ENCODE measurements around the gene LIM2. TPM values are rescaled to one million over a fixed set of nuclear protein-coding genes. Genes with fewer than 3 reads are reported as not detected.
A peak's percentile ranks its signal among the peaks of the same experiment; 100 is the strongest.

Gene LIM2
- total and polyA plus RNA-seq, 9 of the 15 experiments (the other 6 are each of a cell fraction or from before 2014, with no cell fraction given): 0.07 to 0.45 (median 0.18) TPM; not detected in 4

- TF ChIP-seq NFIC (IDR thresholded peaks at IDR 0.05) (peak; percentile 51), NFE2L1 (tag; IDR thresholded peaks at IDR 0.05; ENCODE audit: borderline replicate concordance, low read depth) (no peak), CREB1 (IDR thresholded peaks at IDR 0.05) (peak; percentile 47), CREB1 (CRISPR knock-in tag; IDR thresholded peaks at IDR 0.05) (peak; percentile 88), EP300 (IDR thresholded peaks at IDR 0.05; ENCODE audit: low read length) (no peak), MEF2A (IDR thresholded peaks at IDR 0.05; ENCODE audit: control insufficient read depth, low read depth, low read length) (no peak), ARID2 (IDR thresholded peaks at IDR 0.05) (no peak), POLR2G (IDR thresholded peaks at IDR 0.05; ENCODE audit: low read depth, low read length) (peak; percentile 94), NUFIP1 (IDR thresholded peaks at IDR 0.05; ENCODE audit: partially characterized antibody) (no peak), BRD9 (IDR thresholded peaks at IDR 0.05; ENCODE audit: low read depth, partially characterized antibody) (no peak), PATZ1 (CRISPR knock-in tag; IDR thresholded peaks at IDR 0.05; ENCODE audit: borderline replicate concordance) (no peak), YBX1 (IDR thresholded peaks at IDR 0.05) (no peak), STAT5B (CRISPR knock-in tag; IDR thresholded peaks at IDR 0.05) (no peak), TAF1 (IDR thresholded peaks at IDR 0.05; ENCODE audit: control insufficient read depth, extremely low read depth, insufficient read depth, low read length, severe bottlenecking) (peak; percentile 76), VEZF1 (CRISPR knock-in tag; IDR thresholded peaks at IDR 0.05) (peak; percentile 71), PTTG1 (tag; IDR thresholded peaks at IDR 0.05; ENCODE audit: low read depth) (no peak), SIN3A (IDR thresholded peaks at IDR 0.05; ENCODE audit: borderline replicate concordance in 2 of 2, control insufficient read depth in 1 of 2, low read depth in 2 of 2, low read length in 2 of 2) (peak in 1 of 2 experiments; percentile 61; a peak in 3 of 4 replicates), TAF15 (IDR thresholded peaks at IDR 0.05; ENCODE audit: low read depth, low read length) (no peak), KAT2B (IDR thresholded peaks at IDR 0.05; ENCODE audit: low read depth, low read length) (no peak)
- TF ChIP-seq, protein P1, sequence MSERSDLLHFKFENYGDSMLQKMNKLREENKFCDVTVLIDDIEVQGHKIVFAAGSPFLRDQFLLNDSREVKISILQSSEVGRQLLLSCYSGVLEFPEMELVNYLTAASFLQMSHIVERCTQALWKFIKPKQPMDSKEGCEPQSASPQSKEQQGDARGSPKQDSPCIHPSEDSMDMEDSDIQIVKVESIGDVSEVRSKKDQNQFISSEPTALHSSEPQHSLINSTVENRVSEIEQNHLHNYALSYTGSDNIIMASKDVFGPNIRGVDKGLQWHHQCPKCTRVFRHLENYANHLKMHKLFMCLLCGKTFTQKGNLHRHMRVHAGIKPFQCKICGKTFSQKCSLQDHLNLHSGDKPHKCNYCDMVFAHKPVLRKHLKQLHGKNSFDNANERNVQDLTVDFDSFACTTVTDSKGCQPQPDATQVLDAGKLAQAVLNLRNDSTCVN (CRISPR knock-in tag; IDR thresholded peaks at IDR 0.05): no peak
- TF ChIP-seq, protein P2, sequence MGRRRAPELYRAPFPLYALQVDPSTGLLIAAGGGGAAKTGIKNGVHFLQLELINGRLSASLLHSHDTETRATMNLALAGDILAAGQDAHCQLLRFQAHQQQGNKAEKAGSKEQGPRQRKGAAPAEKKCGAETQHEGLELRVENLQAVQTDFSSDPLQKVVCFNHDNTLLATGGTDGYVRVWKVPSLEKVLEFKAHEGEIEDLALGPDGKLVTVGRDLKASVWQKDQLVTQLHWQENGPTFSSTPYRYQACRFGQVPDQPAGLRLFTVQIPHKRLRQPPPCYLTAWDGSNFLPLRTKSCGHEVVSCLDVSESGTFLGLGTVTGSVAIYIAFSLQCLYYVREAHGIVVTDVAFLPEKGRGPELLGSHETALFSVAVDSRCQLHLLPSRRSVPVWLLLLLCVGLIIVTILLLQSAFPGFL (CRISPR knock-in tag; IDR thresholded peaks at IDR 0.05): no peak
These were observed 47.8 kb downstream of the LIM2 start (continued) for GRCh38 chr19:51339687-51340656.
